GM12865 (cell line): ENCODE measurements around the gene ITGA4.
A peak's percentile ranks its signal among the peaks of the same experiment; 100 is the strongest.

Experiments
- DNase-seq: peaks from one replicate; pipeline ENCODE4 v3.0.0; 2010; ENCODE audit warnings: low read depth
- H3K4me3 ChIP-seq: 2 replicates; pipeline ENCODE4 v1.5.1; 2011; ENCODE audit warnings: mild to moderate bottlenecking, low read depth, low read length, control low read depth
- TF ChIP-seq, protein P1 (sequence below): IDR thresholded peaks from 2 replicates; pipeline ENCODE4 v1.5.1; 2011; ENCODE audit warnings: low read length, control low read depth, low read depth, inconsistent platforms; ENCODE audit not compliant: insufficient read depth; ENCODE audit errors: missing control alignments

Gene ITGA4

GRCh38 chr2:181421464-181421863 is 35.7 kb upstream of the ITGA4 start:
- H3K4me3 ChIP-seq, result no peak overlapping the region
- TF ChIP-seq, protein P1, sequence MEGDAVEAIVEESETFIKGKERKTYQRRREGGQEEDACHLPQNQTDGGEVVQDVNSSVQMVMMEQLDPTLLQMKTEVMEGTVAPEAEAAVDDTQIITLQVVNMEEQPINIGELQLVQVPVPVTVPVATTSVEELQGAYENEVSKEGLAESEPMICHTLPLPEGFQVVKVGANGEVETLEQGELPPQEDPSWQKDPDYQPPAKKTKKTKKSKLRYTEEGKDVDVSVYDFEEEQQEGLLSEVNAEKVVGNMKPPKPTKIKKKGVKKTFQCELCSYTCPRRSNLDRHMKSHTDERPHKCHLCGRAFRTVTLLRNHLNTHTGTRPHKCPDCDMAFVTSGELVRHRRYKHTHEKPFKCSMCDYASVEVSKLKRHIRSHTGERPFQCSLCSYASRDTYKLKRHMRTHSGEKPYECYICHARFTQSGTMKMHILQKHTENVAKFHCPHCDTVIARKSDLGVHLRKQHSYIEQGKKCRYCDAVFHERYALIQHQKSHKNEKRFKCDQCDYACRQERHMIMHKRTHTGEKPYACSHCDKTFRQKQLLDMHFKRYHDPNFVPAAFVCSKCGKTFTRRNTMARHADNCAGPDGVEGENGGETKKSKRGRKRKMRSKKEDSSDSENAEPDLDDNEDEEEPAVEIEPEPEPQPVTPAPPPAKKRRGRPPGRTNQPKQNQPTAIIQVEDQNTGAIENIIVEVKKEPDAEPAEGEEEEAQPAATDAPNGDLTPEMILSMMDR, result no peak
- DNase-seq, result no peak

GRCh38 chr2:181426672-181427071 is 30.5 kb upstream of the ITGA4 start:
- no peak overlapping the region for H3K4me3 ChIP-seq
- DNase-seq, result no peak
- TF ChIP-seq, protein P1, result no peak

DNA sequence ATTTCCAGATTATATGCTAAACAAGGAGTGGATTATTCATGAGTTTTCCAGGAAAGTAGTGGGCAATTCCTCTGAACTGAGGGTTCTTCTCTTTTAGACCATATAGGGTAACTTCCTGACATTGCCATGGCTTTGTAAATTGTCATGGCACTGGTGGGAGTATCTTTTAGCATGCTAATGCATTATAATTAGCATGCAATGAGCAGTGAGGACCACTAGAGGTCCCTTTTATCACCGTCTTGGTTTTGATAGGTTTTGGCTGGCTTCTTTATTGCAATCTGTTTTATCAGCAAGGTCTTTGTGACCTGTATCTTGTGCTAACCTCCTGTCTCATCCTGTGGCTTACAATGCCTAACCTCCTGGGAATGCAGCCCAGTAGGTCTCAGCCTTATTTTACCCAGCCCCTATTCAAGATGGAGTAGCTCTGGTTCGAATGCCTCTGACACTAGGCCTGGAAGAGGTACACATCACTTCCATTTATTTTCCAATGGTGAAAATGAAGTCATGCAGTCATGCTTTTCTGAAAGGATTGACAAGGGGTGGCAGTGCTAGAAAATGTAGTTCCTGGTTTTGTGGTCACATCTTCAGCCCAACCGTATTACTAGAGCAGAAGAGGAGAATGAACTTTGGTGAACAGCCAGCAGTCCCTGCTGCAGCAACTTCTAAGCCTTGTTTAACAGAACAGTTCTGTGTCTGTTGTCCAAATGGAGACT is 26.6 kb upstream of the ITGA4 start:
- peak; percentile 50 for DNase-seq
- H3K4me3 ChIP-seq, result no peak overlapping the region
- TF ChIP-seq, protein P1, result peak; percentile 40

GRCh38 chr2:181431674-181432073 is 25.5 kb upstream of the ITGA4 start:
- DNase-seq, result no peak
- no peak overlapping the region for H3K4me3 ChIP-seq
- TF ChIP-seq, protein P1, result no peak

DNA sequence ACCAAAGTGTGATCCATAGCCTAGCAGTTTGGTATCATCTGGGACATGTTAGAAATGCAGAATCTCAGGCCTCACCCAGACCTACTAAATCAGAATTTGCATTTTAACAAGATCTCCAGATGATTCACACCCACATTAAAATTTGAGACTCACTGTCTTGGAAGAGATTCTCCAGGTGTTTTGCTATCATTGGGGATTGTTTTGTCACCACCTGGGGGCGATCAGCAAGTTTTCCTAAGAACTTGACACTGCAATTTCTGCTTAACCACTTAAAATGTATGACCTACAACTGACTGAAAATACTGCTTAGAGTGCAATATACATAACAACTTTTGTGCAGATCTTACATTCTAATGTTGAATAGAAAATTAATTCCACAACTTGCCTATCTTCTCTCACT is 18.9 kb upstream of the ITGA4 start:
- peak; percentile 43 for DNase-seq

GRCh38 chr2:181440344-181440743 is 16.8 kb upstream of the ITGA4 start:
- TF ChIP-seq, protein P1, result no peak
- no peak overlapping the region for H3K4me3 ChIP-seq
- no peak for DNase-seq

More for the DNA sequence above, 18.9 kb upstream of the ITGA4 start:
- TF ChIP-seq, protein P1, result no peak
- H3K4me3 ChIP-seq, result no peak overlapping the region

GRCh38 chr2:181440919-181441318 is 16.3 kb upstream of the ITGA4 start:
- H3K4me3 ChIP-seq, result no peak overlapping the region
- TF ChIP-seq, protein P1, result no peak
- no peak for DNase-seq
